GM20431 (cell line): ENCODE data around the gene NOC2L.
"Not testable (repeated sequence)": the region's sequence is repeated elsewhere in the genome, so short reads cannot be mapped to it uniquely, and the experiment has no call there.

Source experiments
- in situ Hi-C: fragments of 300-500 bp; cut with MseI, MboI; formaldehyde crosslinking; loops from one replicate; pipeline ENCODE4 v1.15.0; 2020; ENCODE audit warnings: low sequenced_read_pairs; ENCODE audit not compliant: unreplicated experiment

The NOC2L gene

DNA sequence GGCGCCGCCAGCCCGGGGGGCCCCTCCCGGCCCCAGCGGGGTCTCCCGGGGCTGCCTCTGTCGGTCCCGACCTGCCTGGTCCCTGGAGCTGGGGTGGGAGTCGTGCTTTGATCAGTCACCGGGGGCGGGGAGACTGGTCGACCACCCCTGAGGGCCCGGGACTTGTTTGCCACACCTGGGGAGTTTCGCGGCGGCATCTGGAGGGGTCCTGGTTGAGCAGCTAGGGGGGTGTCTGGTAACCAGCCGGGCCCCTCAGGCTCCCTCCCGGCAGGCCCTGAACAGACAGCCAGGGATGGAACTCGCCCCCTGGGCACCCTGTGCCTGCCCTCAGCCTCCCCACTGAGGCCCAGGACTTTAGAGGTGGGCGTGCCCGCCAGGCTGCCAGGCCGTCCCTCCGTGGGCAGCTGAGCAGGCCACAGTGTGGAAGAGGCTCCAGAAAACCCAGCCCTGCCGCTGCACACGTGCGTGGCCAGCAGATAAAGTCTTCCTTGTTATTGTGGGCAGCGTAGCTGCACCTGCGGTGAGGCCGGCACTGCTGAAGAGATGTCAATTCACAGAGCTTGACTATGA is 48.7 kb downstream of the NOC2L start:
- in situ Hi-C loops: no loop called here

DNA sequence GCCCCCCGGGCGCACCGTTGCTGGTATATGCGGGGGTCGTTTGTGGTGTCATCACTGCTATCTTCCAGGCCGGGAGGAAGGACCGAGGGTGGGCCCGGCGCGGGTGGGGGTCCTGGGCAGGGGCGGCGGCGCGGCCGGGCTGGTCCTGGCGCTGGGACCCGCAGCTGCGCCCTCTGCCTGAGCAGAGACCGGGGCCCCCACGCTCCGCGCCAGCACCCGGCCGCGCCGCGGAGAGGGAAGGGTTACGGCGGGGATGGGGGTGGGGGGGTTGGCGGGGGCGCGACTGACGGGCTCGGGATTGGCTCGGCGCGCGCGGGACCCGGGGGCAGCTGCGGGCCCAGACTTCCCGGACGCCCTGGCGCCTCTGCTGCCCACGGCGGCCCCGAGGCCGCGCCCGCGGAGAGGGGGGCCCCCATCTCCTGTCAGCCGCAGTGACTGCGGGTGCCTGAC is 49.2 kb downstream of the NOC2L start:
- in situ Hi-C loops: no loop called here

DNA sequence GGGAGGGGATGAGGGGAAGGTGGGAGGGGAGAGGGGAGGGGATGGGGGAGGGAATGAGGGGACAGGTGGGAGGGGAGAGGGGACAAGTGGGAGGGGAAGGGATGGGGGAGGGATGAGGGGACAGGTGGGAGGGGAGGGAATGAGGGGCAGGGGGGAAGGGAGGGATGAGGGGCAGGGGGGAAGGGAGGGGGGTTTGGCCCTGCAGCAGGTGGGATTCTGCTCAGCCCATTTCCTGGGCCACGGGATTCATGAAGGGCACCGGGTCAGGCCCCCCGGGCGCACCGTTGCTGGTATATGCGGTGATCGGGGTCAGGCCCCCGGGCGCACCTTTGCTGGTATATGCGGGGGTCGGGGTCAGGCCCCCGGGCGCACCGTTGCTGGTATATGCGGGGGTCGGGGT is 50.4 kb downstream of the NOC2L start:
- in situ Hi-C loops: no loop called here

DNA sequence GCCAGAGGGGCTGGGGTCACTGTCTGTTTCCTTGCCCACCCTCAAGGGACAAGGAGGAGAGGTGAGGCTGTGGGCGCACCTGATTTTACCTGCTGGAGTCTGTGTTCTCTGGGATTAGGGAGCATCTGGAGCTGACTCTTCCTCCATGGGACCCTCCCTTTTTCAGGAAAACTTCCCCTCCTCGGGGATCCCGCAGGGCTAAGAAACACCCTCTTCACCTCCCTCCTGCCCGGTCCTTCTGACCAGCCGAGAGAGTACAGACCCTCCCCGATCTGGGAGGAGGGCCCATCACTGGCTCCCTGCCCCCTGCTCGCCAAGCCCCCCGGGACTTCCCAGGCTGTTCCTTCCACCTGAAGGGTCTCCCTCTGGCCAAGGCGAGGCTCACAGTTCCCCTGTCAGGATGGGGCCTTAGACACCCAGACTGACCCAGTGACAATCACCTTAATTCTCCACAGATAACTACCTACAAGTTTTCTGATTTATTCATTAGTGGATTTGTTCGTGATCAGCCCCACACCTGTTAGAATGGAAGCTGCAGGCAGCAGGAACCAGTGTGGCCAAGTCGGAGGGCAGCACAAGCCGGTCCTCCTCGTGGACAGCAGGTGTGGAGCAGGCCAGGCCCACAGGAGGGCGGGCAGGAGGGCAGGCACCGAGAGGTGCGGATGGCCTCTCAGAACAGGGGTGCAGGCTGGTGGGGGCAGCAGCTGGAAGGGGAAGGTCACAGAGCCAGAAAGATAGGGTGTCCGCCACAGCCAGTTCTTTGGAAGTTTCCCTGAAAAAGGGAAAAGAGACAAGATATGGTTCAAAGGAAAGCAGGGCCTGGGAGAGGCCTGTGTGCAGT is 51.2 kb downstream of the NOC2L start:
- in situ Hi-C loops: no loop called here

DNA sequence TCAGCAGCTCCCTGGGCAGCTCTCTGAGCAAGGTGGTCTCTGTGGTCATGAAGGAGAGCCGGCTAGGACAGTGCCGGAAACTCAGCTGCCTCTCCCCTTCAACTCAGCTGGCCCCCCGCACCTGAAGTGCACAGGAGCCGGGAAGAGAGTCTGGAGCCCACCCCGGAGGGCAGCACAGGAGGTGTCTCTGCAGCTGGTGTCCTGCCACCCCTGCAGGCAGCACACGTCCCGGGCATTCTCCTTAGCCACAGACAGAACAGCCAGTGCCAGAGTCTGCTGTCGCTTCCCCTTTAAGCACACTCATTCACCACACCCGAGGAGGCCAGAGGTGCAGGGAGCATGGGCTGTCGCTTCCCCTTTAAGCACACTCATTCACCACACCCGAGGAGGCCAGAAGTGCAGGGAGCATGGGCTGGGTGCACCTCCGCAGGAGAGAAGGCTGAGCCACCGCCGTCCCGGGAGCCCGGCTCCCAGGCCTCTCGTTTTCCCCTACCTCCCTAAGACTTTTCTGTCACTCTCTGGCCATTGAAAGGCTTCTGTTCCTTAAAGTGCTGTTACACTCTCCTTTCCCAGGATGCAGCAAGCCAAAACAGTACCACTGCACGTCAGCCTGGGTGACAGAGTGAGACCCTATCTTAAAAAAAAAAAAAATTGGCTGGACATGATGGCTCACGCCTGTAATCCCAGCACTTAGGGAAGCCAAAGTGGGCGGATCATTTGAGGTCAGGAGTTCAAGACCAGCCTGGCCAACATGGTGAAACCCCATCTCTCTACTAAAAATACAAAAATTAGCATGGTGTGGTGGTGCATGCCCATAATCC is 52.2 kb downstream of the NOC2L start:
- in situ Hi-C loops: no loop called here

DNA sequence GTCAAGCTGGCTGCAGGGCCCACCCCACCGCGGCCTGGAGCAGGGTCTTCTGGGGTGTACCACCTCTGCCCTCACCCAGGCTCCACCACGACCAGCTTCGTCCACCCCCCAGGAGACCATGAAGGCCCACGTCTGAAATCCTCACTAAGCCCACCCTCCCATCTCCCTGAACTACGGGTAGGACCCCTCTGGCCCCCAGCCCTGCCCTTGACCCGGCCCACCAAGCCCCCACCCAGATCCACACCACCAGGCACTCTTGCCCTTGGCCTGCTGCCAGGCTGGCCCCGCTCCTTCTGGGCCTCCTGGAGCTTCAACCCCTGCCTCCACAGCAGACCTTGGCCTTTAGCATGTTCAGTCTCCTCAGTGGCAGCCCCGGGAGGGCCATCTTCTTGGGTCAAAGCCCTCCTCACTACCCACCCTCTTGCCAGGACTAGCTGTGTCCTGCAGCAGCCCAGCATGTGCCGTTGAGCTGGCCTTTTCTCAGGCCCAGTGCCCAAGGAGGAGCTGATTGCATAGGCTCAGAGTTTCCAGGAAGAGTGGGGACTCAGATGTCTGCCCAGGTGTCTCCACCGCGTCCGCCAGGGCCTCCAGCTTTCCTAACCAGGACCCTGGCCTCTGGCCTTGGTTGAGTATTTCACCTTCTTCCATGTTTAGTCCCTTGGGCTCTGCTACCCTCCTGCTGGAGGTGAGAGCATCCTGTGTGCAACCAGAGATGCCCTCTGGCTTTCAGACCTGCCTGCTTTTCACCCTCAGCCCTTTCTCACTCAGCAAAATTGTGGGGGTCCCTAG is 53.1 kb downstream of the NOC2L start:
- in situ Hi-C loops: no loop called here

DNA sequence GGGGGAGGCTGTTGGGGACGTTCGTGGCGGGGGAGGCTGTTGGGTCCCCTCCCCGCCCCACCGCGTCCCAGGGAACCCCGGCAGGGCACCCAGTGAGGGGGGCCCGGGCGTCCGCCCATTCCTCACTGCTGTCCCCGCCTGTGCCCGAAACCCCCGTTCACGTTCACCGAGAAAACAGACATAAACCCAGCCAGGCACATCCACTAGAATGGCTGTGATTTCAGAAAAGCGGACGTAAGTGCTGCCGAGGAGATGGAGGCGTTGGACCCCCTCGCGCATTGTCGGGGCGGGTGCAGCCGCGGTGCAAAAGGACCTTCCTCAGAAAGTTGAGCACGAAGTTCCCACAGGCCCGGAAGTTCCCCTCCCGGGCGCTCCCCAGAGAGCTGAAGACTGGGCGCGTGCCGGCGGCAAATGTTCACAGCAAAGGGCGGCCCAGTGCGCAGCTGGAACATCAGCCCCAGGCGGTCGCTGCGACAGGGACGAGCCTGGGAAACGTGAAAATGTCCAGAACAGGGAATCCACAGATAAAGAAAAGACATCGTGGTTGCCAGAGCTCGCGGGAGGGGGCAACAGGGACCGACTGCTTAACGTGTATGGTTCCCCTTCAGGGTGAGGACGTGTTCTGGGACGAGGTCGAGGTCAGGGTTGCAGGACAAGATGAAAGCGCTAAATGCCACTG is 53.8 kb downstream of the NOC2L start:
- in situ Hi-C loops: no loop called here

DNA sequence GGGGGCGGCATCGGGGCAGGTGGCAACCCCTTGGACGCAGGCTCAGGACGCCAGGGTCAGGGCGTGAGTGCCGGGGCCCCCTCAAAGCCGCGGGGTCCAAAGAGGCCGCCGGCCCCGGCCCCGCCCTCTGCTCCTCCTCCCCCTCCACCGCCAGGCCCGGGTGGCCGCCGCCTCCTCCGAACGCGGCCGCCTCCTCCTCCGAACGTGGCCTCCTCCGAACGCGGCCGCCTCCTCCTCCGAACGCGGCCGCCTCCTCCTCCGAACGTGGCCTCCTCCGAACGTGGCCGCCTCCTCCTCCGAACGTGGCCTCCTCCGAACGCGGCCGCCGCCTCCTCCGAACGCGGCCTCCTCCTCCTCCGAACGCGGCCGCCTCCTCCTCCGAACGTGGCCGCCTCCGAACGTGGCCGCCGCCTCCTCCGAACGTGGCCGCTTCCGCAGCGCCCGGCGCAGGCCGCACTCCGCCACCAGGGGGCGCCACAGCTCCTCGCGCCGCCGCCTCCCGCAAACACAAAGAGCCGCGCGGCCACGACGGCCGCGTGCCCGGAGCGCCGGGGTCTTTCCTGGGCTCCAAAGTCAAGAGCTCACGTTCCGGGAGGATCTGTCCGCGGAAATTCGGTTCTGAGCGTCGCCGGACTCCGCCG is 54.6 kb downstream of the NOC2L start:
- in situ Hi-C loops: no loop called here

DNA sequence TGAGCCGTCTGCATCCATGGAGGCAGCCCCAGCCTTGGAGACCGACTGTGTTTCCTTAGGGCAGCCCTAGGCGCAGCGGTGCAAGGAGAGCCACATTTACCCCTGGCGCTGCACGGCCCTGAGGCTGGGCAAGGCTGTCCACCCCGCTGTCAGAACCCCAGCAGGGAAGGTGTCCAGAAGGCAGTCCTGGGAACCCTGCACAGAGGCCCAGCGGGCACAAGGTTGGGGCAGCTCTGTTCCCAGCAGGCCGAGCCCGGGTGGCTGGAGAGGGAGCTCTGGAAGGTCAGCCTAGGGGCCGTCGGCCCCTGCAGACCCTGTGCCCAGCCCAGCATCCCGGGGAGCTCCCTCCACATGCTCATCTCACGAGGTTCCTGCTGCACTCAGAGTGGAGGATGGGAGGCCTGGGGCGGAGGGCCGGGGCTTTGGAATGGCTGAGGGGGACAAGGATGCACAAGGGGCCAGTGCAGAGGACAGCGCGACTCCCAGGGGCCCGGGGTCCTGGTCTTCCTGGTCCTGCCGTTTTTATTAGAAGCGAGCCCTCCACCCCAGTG is 55.3 kb downstream of the NOC2L start:
- in situ Hi-C loops: no loop called here

DNA sequence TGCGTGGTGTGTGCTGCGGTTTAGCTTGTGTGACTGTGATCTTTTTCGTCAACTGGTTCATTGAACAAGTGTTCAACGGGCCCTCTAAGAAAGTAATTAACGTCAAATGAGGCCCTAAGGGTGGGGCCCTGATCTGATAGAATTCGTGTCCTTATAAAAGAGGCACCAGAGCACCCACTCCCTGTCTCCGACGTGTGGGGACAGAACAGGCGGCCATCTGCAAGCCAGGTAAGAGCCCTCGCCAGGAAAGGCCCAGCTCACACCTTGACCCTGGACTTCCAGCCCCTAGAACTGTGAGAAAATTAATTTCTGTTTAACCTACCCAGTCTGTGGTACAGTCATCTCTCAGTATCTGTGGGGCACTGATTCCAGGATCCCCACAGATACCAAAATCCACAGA is 55.8 kb downstream of the NOC2L start:
- in situ Hi-C loops: no loop called here

DNA sequence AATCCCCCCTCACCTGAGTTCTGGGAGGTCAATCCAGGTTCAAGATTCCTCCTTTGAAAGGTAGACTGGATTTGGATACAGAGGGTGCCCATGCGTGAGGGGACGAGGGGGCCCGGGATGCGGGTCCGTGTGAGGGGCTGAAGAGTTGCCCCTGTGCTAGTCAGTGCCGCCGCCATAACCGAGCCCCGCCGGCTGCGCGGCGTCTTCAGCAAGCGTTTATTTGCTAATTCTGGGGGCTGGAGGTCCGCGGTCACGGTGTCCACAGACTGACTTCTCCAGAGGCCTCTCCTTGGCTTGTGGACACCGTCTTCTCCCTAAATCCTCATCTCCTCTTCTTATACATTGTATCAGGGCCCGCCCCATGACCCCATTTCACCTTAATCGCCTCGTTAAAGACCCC is 56.3 kb downstream of the NOC2L start:
- in situ Hi-C loops: no loop called here

DNA sequence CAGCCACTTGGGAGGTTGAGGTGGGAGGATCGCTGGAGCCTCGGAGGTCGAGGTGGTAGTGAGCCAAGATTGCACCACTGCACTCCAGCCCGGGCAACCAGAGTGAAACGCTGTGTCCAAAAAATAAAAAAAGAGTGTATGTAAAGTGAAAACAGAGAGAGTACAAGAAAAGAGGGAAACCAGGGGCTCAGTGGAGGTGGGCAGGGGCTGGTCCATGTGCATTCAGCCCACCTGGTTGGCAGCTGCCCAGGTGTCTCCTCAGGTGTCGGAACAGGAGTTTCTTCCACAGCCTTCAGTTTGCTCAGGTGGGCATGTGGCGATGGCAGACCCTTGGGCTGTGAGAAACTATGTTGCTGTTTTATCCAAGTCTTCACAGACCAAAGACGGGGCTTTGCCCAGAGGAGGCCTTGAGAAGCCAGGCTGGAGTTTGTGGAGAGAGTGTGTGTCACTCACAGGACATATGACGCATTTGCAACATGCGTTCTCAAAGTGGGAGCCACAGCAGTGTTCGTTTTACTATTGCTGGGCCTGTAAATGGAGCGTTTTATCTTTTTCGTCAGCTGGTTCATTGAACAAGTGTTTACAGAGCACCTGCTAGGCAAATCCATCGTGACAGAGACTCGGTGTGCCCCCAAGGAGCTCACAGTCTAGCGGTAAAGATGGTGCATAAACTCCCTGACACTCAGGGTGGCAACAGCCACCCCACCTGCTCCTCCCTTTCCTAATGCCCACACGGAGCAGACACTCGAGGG is 57.8 kb downstream of the NOC2L start:
- in situ Hi-C loops: no loop called here

DNA sequence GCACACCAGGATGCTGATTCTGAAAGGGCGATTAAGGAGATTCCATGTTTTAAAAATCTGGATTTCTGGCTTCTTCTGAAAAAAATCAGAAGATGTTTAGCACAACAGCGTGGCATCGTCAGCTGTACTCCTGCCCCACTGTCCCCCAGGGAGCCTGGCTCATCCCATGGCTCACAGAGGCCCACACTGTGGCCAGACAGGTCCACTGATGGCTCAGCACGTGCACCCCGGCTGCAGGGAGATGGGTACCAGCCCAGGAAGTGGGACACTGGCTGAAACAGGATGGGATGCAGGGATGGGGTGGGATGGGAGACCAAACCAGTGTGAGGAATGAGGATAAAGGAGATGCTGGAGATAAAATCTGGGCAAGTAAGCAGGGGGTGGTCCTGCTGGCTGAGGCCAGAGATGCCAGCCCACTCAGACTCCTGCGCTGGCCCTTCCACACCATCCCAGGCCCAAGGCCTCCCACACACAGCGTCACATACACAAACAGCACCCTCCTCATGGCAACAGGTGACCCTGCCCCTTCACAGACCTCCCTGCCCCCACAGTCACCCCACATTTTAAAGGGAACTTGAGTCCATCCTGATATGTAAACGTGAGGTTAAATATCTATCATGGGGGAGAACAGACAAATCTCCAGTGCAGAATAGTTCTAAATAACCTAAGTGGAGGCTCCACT is 59.3 kb downstream of the NOC2L start:
- in situ Hi-C loops: no loop called here

DNA sequence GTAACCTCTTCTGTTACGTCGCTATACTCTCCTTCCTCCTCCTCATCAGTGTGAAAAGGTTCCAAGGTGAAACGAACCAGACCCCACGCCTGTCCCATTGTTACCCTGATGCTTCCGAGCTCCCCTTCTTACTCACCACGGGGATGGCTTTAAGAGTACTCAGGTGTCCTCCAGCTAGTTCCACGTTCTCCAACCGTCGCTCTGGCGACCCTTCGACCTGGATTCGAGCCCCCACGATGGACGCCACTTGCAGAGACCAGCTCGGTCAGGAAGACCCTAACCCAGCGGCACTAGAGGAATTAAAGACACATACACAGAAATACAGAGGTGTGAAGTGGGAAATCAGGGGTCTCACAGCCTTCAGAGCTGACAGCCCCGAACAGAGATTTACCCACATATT is 61.1 kb downstream of the NOC2L start:
- in situ Hi-C loops: not testable (repeated sequence)

DNA sequence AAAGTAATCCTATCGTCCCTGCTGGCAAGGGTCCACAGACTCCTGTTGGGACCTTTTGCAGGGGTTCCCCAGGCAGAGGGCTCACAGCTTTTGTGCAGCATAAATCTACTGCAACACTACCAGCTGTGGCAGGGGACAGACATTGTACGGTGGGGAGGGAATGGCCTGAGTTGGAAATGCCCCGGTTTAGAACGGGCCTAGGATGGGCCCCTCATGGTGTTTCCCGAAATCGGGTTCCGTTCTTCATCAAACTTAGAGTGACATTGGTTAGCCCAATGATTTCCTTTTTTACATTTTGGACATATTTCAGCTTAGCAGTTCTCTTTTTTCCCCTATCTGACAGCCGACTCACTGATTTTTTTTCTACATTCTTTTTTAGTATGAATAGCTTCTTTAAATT is 61.8 kb downstream of the NOC2L start:
- in situ Hi-C loops: no loop called here
